H1 (cell line): ENCODE results near the gene BCL11A. TPM values are rescaled to one million over a fixed set of nuclear protein-coding genes. Genes with fewer than 3 reads are reported as not detected.

Experiments used
- CTCF ChIA-PET: fragments of 300-600 bp; sonication (Branson Sonifier 250); formaldehyde crosslinking; loops from one replicate; lab custom pipeline; 2021; ENCODE audit not compliant: partially characterized antibody; lab: Charles Lee
- POLR2A ChIA-PET: fragments of 300-600 bp; sonication (Branson Sonifier 250); formaldehyde crosslinking; loops from one replicate; lab custom pipeline; 2021; ENCODE audit warnings: inconsistent platforms; ENCODE audit not compliant: partially characterized antibody; lab: Charles Lee
- DNase-seq, 2 experiments: peaks; one replicate each; pipeline versions ENCODE4 v3.0.0 to v3.0.0-alpha.2; 2010 to 2022; ENCODE audit warnings: low spot score in 2 of 2, low read depth in 1 of 2, mixed read lengths in 1 of 2
- FAIRE-seq: peaks from 2 replicates; lab custom pipeline; 2011; peaks lifted over from hg19 to GRCh38; lab: Jason Lieb, UNC
- H2AFZ ChIP-seq: 2 replicates; pipeline ENCODE4 v1.8.1; 2012; ENCODE audit warnings: low read length, inconsistent platforms
- H2AK5ac ChIP-seq: 2 replicates; pipeline ENCODE4 v1.6.1; 2013; ENCODE audit warnings: low read depth, low read length
- H2BK120ac ChIP-seq: replicated peaks from 2 replicates; pipeline ENCODE3; 2013; ENCODE audit warnings: low read depth, low read length, inconsistent platforms
- H2BK12ac ChIP-seq: 2 replicates; pipeline ENCODE4 v1.6.1; 2013; ENCODE audit warnings: low read depth, low read length
- H2BK15ac ChIP-seq: 2 replicates; pipeline ENCODE4 v1.6.1; 2013; ENCODE audit warnings: low read length
- H2BK20ac ChIP-seq: 2 replicates; pipeline ENCODE4 v1.6.1; 2013; ENCODE audit warnings: low read length
- H2BK5ac ChIP-seq: 2 replicates; pipeline ENCODE4 v1.6.1; 2013; ENCODE audit warnings: low read depth, low read length
- H3K14ac ChIP-seq: 2 replicates; pipeline ENCODE4 v1.6.1; 2013; ENCODE audit warnings: inconsistent platforms; ENCODE audit not compliant: insufficient read length
- H3K18ac ChIP-seq: 2 replicates; pipeline ENCODE4 v1.6.1; 2013; ENCODE audit warnings: low read length; ENCODE audit errors: extremely low read depth
- H3K23ac ChIP-seq: 2 replicates; pipeline ENCODE4 v1.6.1; 2013; ENCODE audit warnings: inconsistent platforms; ENCODE audit not compliant: insufficient read length
- H3K23me2 ChIP-seq: 2 replicates; pipeline ENCODE4 v1.6.1; 2013; ENCODE audit warnings: low read depth, low read length
- H3K27ac ChIP-seq: 2 replicates; pipeline ENCODE4 v1.6.1; 2011; ENCODE audit warnings: low read depth, low read length, inconsistent platforms
- H3K27me3 ChIP-seq, 4 experiments: replicated peaks in 1 of 4; 1 replicate in 1 of 4; 2 replicates in 3 of 4; pipeline versions ENCODE4 v1.6.1 to v1.8.1; 2011 to 2013; ENCODE audit warnings: low read length in 3 of 4, mild to moderate bottlenecking in 3 of 4, inconsistent platforms in 2 of 4, mixed read lengths in 2 of 4, moderate library complexity in 1 of 4; ENCODE audit not compliant: control insufficient read depth in 3 of 4, insufficient read depth in 3 of 4; ENCODE audit errors: extremely low read depth in 1 of 4
- H3K36me3 ChIP-seq, 4 experiments: 2 replicates each; pipeline versions ENCODE4 v1.6.1 to v1.8.1; 2011 to 2013; ENCODE audit warnings: mild to moderate bottlenecking in 4 of 4, low read length in 3 of 4, moderate library complexity in 2 of 4, control low read depth in 1 of 4, inconsistent platforms in 1 of 4; ENCODE audit not compliant: insufficient read depth in 4 of 4, control insufficient read depth in 2 of 4
- H3K4ac ChIP-seq: replicated peaks from 2 replicates; pipeline ENCODE3; 2013; ENCODE audit warnings: low read length, low read depth, mixed read lengths, inconsistent platforms; ENCODE audit not compliant: insufficient read length
- H3K4me1 ChIP-seq, 4 experiments: replicated peaks in 1 of 4; 1 replicate in 1 of 4; 2 replicates in 3 of 4; pipeline versions ENCODE4 v1.6.1 to v1.8.1; 2011 to 2013; ENCODE audit warnings: low read length in 3 of 4, inconsistent platforms in 2 of 4, mixed read lengths in 1 of 4; ENCODE audit not compliant: insufficient read depth in 4 of 4, control insufficient read depth in 3 of 4
- H3K4me2 ChIP-seq, 2 experiments: 2 replicates each; pipeline versions ENCODE4 v1.6.1 to v1.8.1; 2011 to 2013; ENCODE audit warnings: low read depth in 2 of 2, low read length in 2 of 2, control low read depth in 1 of 2, inconsistent platforms in 1 of 2, mild to moderate bottlenecking in 1 of 2; ENCODE audit not compliant: insufficient read depth in 1 of 2
- H3K4me3 ChIP-seq, 4 experiments: fragments of 200-600, 300-600 bp in 1 of 4; sonication (generic), shearing (Covaris generic), sonication (Bioruptor Twin) in 1 of 4; 2 replicates each; pipeline versions ENCODE4 v1.5.1 to v1.8.1; 2011 to 2016; ENCODE audit warnings: low read length in 4 of 4, low read depth in 3 of 4, control low read depth in 2 of 4, inconsistent platforms in 2 of 4, mild to moderate bottlenecking in 2 of 4, mixed read lengths in 1 of 4, moderate library complexity in 1 of 4; ENCODE audit not compliant: insufficient read depth in 2 of 4; ENCODE audit errors: extremely low read depth in 1 of 4
- H3K56ac ChIP-seq: replicated peaks from 2 replicates; pipeline ENCODE3; 2013; ENCODE audit warnings: low read depth, mild to moderate bottlenecking, mixed read lengths, low read length, inconsistent platforms; ENCODE audit not compliant: insufficient read length
- H3K79me1 ChIP-seq: 2 replicates; pipeline ENCODE4 v1.6.1; 2013; ENCODE audit warnings: low read depth, low read length, control low read depth
- H3K79me2 ChIP-seq, 2 experiments: 2 replicates each; pipeline versions ENCODE4 v1.6.1 to v1.8.1; 2012 to 2013; ENCODE audit warnings: low read length in 2 of 2, mild to moderate bottlenecking in 2 of 2, inconsistent platforms in 1 of 2; ENCODE audit not compliant: insufficient read depth in 2 of 2, control insufficient read depth in 1 of 2
- H3K9ac ChIP-seq, 4 experiments: replicated peaks in 1 of 4; 1 replicate in 1 of 4; 2 replicates in 3 of 4; pipeline versions ENCODE4 v1.6.1 to v1.8.1; 2011 to 2013; ENCODE audit warnings: low read depth in 3 of 4, low read length in 3 of 4, control low read depth in 2 of 4, mild to moderate bottlenecking in 2 of 4, moderate library complexity in 2 of 4, inconsistent platforms in 1 of 4; ENCODE audit errors: extremely low read depth in 1 of 4
- H3K9me3 ChIP-seq, 2 experiments: 2 replicates each; pipeline versions ENCODE4 v1.6.1 to v1.8.1; 2012 to 2013; ENCODE audit warnings: mild to moderate bottlenecking in 2 of 2, moderate library complexity in 2 of 2, control low read depth in 1 of 2, inconsistent platforms in 1 of 2, low read depth in 1 of 2, low read length in 1 of 2, mixed read lengths in 1 of 2; ENCODE audit not compliant: insufficient read depth in 2 of 2
- H4K20me1 ChIP-seq, 2 experiments: replicated peaks in 1 of 2; 2 replicates each; pipeline versions ENCODE3 to v1.8.1; 2011 to 2013; ENCODE audit warnings: inconsistent platforms in 2 of 2, low read length in 2 of 2, mild to moderate bottlenecking in 1 of 2; ENCODE audit not compliant: insufficient read depth in 2 of 2, control insufficient read depth in 1 of 2
- H4K5ac ChIP-seq: 2 replicates; pipeline ENCODE4 v1.6.1; 2013; ENCODE audit warnings: low read length, low read depth, mixed read lengths, inconsistent platforms; ENCODE audit not compliant: insufficient read length
- H4K8ac ChIP-seq: 2 replicates; pipeline ENCODE4 v1.8.0; 2013; ENCODE audit warnings: mild to moderate bottlenecking, moderate library complexity, low read length, inconsistent platforms; ENCODE audit not compliant: insufficient read depth; ENCODE audit errors: extremely low read depth
- H4K91ac ChIP-seq: replicated peaks from 2 replicates; pipeline ENCODE3; 2013; ENCODE audit warnings: low read length, mixed read lengths, inconsistent platforms; ENCODE audit not compliant: insufficient read length
- CHD1 ChIP-seq: IDR thresholded peaks from 2 replicates; pipeline ENCODE4 v1.6.1; 2012; ENCODE audit warnings: low read depth, low read length, improper control_type of control experiment
- NRF1 ChIP-seq: IDR thresholded peaks from 2 replicates; pipeline ENCODE4 v1.6.1; 2011; ENCODE audit warnings: mild to moderate bottlenecking, low read depth, low read length, improper control_type of control experiment
- YY1 ChIP-seq: IDR thresholded peaks from 2 replicates; pipeline ENCODE4 v1.6.1; 2011; ENCODE audit warnings: low read depth, mild to moderate bottlenecking, low read length
- WGBS, 2 experiments: shearing (Covaris generic) in 1 of 2; methylation state at CpG; one replicate each; pipeline versions ENCODE4 v1.1.6 to v1.1.7; 2013 to 2015; ENCODE audit warnings: low lambda C conversion rate in 2 of 2, mixed read lengths in 2 of 2, inconsistent platforms in 1 of 2, low coverage in 1 of 2, missing lambda C conversion rate in 1 of 2; ENCODE audit not compliant: insufficient replicate concordance in 2 of 2, insufficient coverage in 1 of 2, insufficient read length in 1 of 2; ENCODE audit errors: extremely low coverage in 1 of 2, missing lambda C conversion rate in 1 of 2; 5-methylcytosine and 5-hydroxymethylcytosine counted together
- polyA plus RNA-seq, 7 experiments: library from polyadenylated mRNA; depleted of rRNA in 3 of 7; stranded (reverse) in 5 of 7; unstranded in 2 of 7; fragments of >200 nt in 5 of 7; fragments of 200-250 nt in 2 of 7; gene quantifications; 1 replicate in 5 of 7; 2 replicates in 1 of 7; 4 replicates in 1 of 7; pipeline versions ENCODE4 v1.2.1 to v1.2.3, GENCODE V29; 2011 to 2013; ENCODE audit warnings: missing spikeins in 2 of 7, mixed read lengths in 2 of 7
- total RNA-seq: library from RNA; stranded (reverse); fragmentation: NEBNext Ultra II Directional; extraction: Animal tissue kit (Norgen Biotek cat#: 25700); gene quantifications from 2 replicates; pipeline ENCODE4 v1.2.1, GENCODE V29; 2021

Gene BCL11A
- total and polyA plus RNA-seq, 2 of the 8 experiments (the other 6 are each of a cell fraction or from before 2014, with no cell fraction given) = 11.9 to 59.3 TPM

- Histone ChIP-seq H4K8ac (no peak overlapping the region), H3K14ac (no peak overlapping the region), H3K4me1 (peaks cover 16 to 38% (median 26%) of the 10 kb centered on the region in 4 experiments), H2AFZ (no peak overlapping the region), H3K79me2 (peaks cover 25 to 98% of the 10 kb centered on the region in 2 experiments), H2BK5ac (no peak overlapping the region), H2BK12ac (no peak overlapping the region), H3K9ac (no peak overlapping the region), H3K4ac (no peak overlapping the region), H3K23me2 (no peaks in the 10 kb centered on the region; the same call in 1 of the 2 replicates), H2BK120ac (no peak overlapping the region), H3K56ac (no peak overlapping the region), H3K79me1 (peaks cover 13% of the 10 kb centered on the region), H3K9me3 (no peaks in the 10 kb centered on the region), H3K36me3 (peaks cover 0 to 23% (median 2%) of the 10 kb centered on the region in 4 experiments; a peak in 4 of 8 replicates), H4K20me1 (peaks cover 23 to 26% of the 10 kb centered on the region in 2 experiments), H2BK20ac (no peak overlapping the region), H2BK15ac (no peak overlapping the region), H3K18ac (no peak overlapping the region), H3K23ac (no peak overlapping the region), H2AK5ac (no peak overlapping the region), H3K27ac (no peak overlapping the region), H3K27me3 (no peaks in the 10 kb centered on the region), H4K91ac (no peak overlapping the region), H4K5ac (no peak overlapping the region), H3K4me2 (no peak overlapping the region), H3K4me3 (no peak overlapping the region)
- no peak for FAIRE-seq
- DNase-seq = no peak
- POLR2A ChIA-PET = no interaction called here
- 85% methylated on average over 9 of the region's 9 CpGs; no CpG with 5 or more reads in 1 of the 2 experiments for WGBS, 2 experiments
- TF ChIP-seq CHD1 = no peak
- no peak for TF ChIP-seq YY1
- no peak for TF ChIP-seq NRF1
- CTCF ChIA-PET = interaction anchor here (1.0 to 2.8 kb wide), 6 partner anchors 12 to 190 kb away, joined by 3 to 11 read pairs (median 4); no protein-coding TSS in a partner anchor
Observed at GRCh38 chr2:60526623-60527022, 26.8 kb downstream of the BCL11A start.
